IMR-90 (cell line): ENCODE results near the gene MUSTN1. TPM values are rescaled to one million over a fixed set of nuclear protein-coding genes. Genes with fewer than 3 reads are reported as not detected.

Experiments
- ATAC-seq: fragments of 200-7000 bp; cut with Tn5 transposase; 2 replicates; pipeline ENCODE4 v1.9.1; 2020; ENCODE audit warnings: low read depth, mild to moderate bottlenecking, moderate library complexity
- BruUV-seq: library from RNA; stranded (reverse); fragments of 400-500 nt; replicated peaks from 2 replicates; lab custom pipeline; 2021; lab: Mats Ljungman, UMichigan
- CTCF ChIA-PET: fragments of 300-600 bp; formaldehyde crosslinking; extraction: SDS; loops from one replicate; lab custom pipeline; 2021; ENCODE audit warnings: antibody characterized with exemption; lab: Yijun Ruan, JAX
- POLR2A ChIA-PET: fragments of 300-600 bp; sonication (Branson Sonifier 250); formaldehyde crosslinking; loops from one replicate; lab custom pipeline; 2022; ENCODE audit warnings: antibody characterized with exemption; ENCODE audit not compliant: unreplicated experiment; lab: Charles Lee
- DNase-seq: peaks from one replicate; pipeline ENCODE4 v3.0.0; 2013
- H2AFZ ChIP-seq: replicated peaks from 2 replicates; pipeline ENCODE3; 2013; ENCODE audit warnings: low read length, mild to moderate bottlenecking; ENCODE audit not compliant: poor library complexity
- H2AK5ac ChIP-seq: 2 replicates; pipeline ENCODE4 v1.6.1; 2013; ENCODE audit warnings: low read depth, low read length, inconsistent platforms
- H2AK9ac ChIP-seq: replicated peaks from 2 replicates; pipeline ENCODE3; 2013; ENCODE audit warnings: mild to moderate bottlenecking, low read depth, low read length, moderate library complexity; ENCODE audit not compliant: poor library complexity
- H2BK120ac ChIP-seq: 2 replicates; pipeline ENCODE4 v1.6.1; 2013; ENCODE audit warnings: low read depth, low read length, inconsistent platforms
- H2BK15ac ChIP-seq: 3 replicates; pipeline ENCODE4 v1.6.1; 2013; ENCODE audit warnings: low read depth, low read length, inconsistent platforms
- H2BK20ac ChIP-seq: 2 replicates; pipeline ENCODE4 v1.6.1; 2013; ENCODE audit warnings: low read depth, mild to moderate bottlenecking, inconsistent platforms, low read length, moderate library complexity
- H2BK5ac ChIP-seq: 2 replicates; pipeline ENCODE4 v1.6.1; 2013; ENCODE audit warnings: mild to moderate bottlenecking, low read depth, low read length, inconsistent platforms; ENCODE audit not compliant: poor library complexity, severe bottlenecking
- H3K14ac ChIP-seq: replicated peaks from 2 replicates; pipeline ENCODE4 v1.6.1; 2013; ENCODE audit warnings: low read depth, low read length, inconsistent platforms
- H3K18ac ChIP-seq: 2 replicates; pipeline ENCODE4 v1.6.1; 2013; ENCODE audit warnings: low read depth, low read length, control low read depth
- H3K23ac ChIP-seq: 2 replicates; pipeline ENCODE4 v1.6.1; 2013; ENCODE audit warnings: low read depth, low read length, inconsistent platforms
- H3K27ac ChIP-seq: 2 replicates; pipeline ENCODE4 v1.5.1; 2013; ENCODE audit warnings: mild to moderate bottlenecking, control low read depth, low read length; ENCODE audit not compliant: insufficient read depth
- H3K27me3 ChIP-seq: 2 replicates; pipeline ENCODE4 v1.6.1; 2013; ENCODE audit warnings: low read length; ENCODE audit not compliant: control insufficient read depth, insufficient read depth
- H3K36me3 ChIP-seq: 2 replicates; pipeline ENCODE4 v1.6.1; 2013; ENCODE audit warnings: low read length, mixed read lengths; ENCODE audit not compliant: control insufficient read depth, insufficient read depth
- H3K4ac ChIP-seq: 2 replicates; pipeline ENCODE4 v1.6.1; 2013; ENCODE audit warnings: low read depth, low read length, inconsistent platforms
- H3K4me1 ChIP-seq: 2 replicates; pipeline ENCODE4 v1.6.1; 2013; ENCODE audit warnings: low read length, mixed read lengths; ENCODE audit not compliant: control insufficient read depth, insufficient read depth
- H3K4me2 ChIP-seq: 2 replicates; pipeline ENCODE4 v1.6.1; 2013; ENCODE audit warnings: low read depth, mild to moderate bottlenecking, control low read depth, low read length, moderate library complexity
- H3K4me3 ChIP-seq: 2 replicates; pipeline ENCODE4 v1.5.1; 2013; ENCODE audit warnings: low read depth, mild to moderate bottlenecking, control low read depth, low read length, moderate library complexity; ENCODE audit not compliant: insufficient read depth
- H3K56ac ChIP-seq: 2 replicates; pipeline ENCODE4 v1.6.1; 2013; ENCODE audit warnings: low read length, inconsistent platforms; ENCODE audit not compliant: insufficient read depth; ENCODE audit errors: extremely low read depth
- H3K79me1 ChIP-seq, 2 experiments: 2 replicates each; pipeline ENCODE4 v1.6.1; 2013; ENCODE audit warnings: low read length in 2 of 2, inconsistent platforms in 1 of 2, low read depth in 1 of 2
- H3K9ac ChIP-seq: 2 replicates; pipeline ENCODE4 v1.6.1; 2013; ENCODE audit warnings: low read depth, low read length, control low read depth
- H3K9me1 ChIP-seq: 2 replicates; pipeline ENCODE4 v1.6.1; 2013; ENCODE audit warnings: low read length, inconsistent platforms; ENCODE audit not compliant: insufficient read depth
- H3K9me3 ChIP-seq: 2 replicates; pipeline ENCODE4 v1.6.1; 2013; ENCODE audit warnings: low read length; ENCODE audit not compliant: control insufficient read depth, insufficient read depth
- H4K20me1 ChIP-seq: 2 replicates; pipeline ENCODE4 v1.6.1; 2013; ENCODE audit warnings: low read length, inconsistent platforms; ENCODE audit not compliant: insufficient read depth
- H4K5ac ChIP-seq: 2 replicates; pipeline ENCODE4 v1.6.1; 2013; ENCODE audit warnings: mild to moderate bottlenecking, low read depth, low read length, control low read depth
- H4K8ac ChIP-seq, 2 experiments: 2 replicates each; pipeline ENCODE4 v1.6.1; 2013; ENCODE audit warnings: low read depth in 2 of 2, low read length in 2 of 2, control low read depth in 1 of 2, inconsistent platforms in 1 of 2
- H4K91ac ChIP-seq: 2 replicates; pipeline ENCODE4 v1.6.1; 2013; ENCODE audit warnings: low read depth, low read length, inconsistent platforms; ENCODE audit not compliant: insufficient read depth
- BHLHE40 ChIP-seq: fragments of 150-350 bp; IDR thresholded peaks from 2 replicates; pipeline ENCODE4 v1.6.1; 2016; ENCODE audit warnings: mild to moderate bottlenecking, low read depth, low read length
- CHD1 ChIP-seq: IDR thresholded peaks from 2 replicates; pipeline ENCODE4 v1.6.1; 2012; ENCODE audit warnings: low read depth, low read length, improper control_type of control experiment
- MAFK ChIP-seq: IDR thresholded peaks from 2 replicates; pipeline ENCODE4 v1.6.1; 2012; ENCODE audit warnings: low read depth, low read length, improper control_type of control experiment
- MAZ ChIP-seq: IDR thresholded peaks from 2 replicates; pipeline ENCODE4 v1.6.1; 2012; ENCODE audit warnings: low read depth, mild to moderate bottlenecking, low read length, improper control_type of control experiment, moderate library complexity, borderline replicate concordance
- POLR2A ChIP-seq: IDR thresholded peaks from 2 replicates; pipeline ENCODE4 v1.6.1; 2012; ENCODE audit warnings: mild to moderate bottlenecking, low read depth, low read length
- RAD21 ChIP-seq: IDR thresholded peaks from 2 replicates; pipeline ENCODE4 v1.6.1; 2012; ENCODE audit warnings: low read length, improper control_type of control experiment
- RCOR1 ChIP-seq: IDR thresholded peaks from 2 replicates; pipeline ENCODE4 v1.6.1; 2012; ENCODE audit warnings: mild to moderate bottlenecking, low read length, improper control_type of control experiment; ENCODE audit not compliant: insufficient replicate concordance
- RFX5 ChIP-seq: IDR thresholded peaks from 2 replicates; pipeline ENCODE4 v1.8.0; 2012; ENCODE audit warnings: low read depth, mild to moderate bottlenecking, low read length, moderate library complexity
- SMC3 ChIP-seq: fragments of 150-350 bp; IDR thresholded peaks from 2 replicates; pipeline ENCODE4 v1.6.1; 2016; ENCODE audit warnings: low read depth, mild to moderate bottlenecking, antibody characterized with exemption, low read length, moderate library complexity
- WGBS, 2 experiments: methylation state at CpG; one replicate each; pipeline versions ENCODE4 v1.1.5 to v1.1.7; 2013; ENCODE audit warnings: missing lambda C conversion rate in 2 of 2; ENCODE audit not compliant: insufficient read length in 1 of 2; ENCODE audit errors: extremely low coverage in 2 of 2; 5-methylcytosine and 5-hydroxymethylcytosine counted together
- dilution Hi-C: fragments of 300-500 bp; cut with HindIII; formaldehyde crosslinking; loops from one replicate; pipeline ENCODE4 v1.14.3; 2018; ENCODE audit warnings: low sequenced_read_pairs; ENCODE audit not compliant: unreplicated experiment
- in situ Hi-C: fragments of 300-500 bp; cut with MboI; formaldehyde crosslinking; loops from 3 replicates; pipeline ENCODE4 v1.14.3; 2019; ENCODE audit warnings: low sequenced_read_pairs, inconsistent platforms, mixed read lengths
- intact Hi-C: fragments of 100-400 bp; cut with micrococcal nuclease; formaldehyde crosslinking; loops from 2 replicates; pipeline ENCODE4 v1.10.0; 2022
- polyA plus RNA-seq, 3 experiments: library from polyadenylated mRNA; depleted of rRNA; stranded (reverse); fragments of >200 nt; gene quantifications; 2 replicates each; pipeline ENCODE4 v1.2.3, GENCODE V29; 2012; ENCODE audit warnings: low replicate concordance in 1 of 3
- total RNA-seq: library from RNA; depleted of rRNA; stranded (reverse); fragments of >200 nt; gene quantifications from 2 replicates; pipeline ENCODE4 v1.2.3, GENCODE V29; 2012
- TF ChIP-seq, protein P1 (sequence below): conservative IDR thresholded peaks from 2 replicates; pipeline ENCODE4 v1.5.1; 2012; ENCODE audit warnings: mild to moderate bottlenecking, low read depth, low read length, improper control_type of control experiment
- TF ChIP-seq, protein P2 (sequence below): fragments of 150-350 bp; IDR thresholded peaks from 2 replicates; pipeline ENCODE4 v1.6.1; 2017; ENCODE audit warnings: mild to moderate bottlenecking, antibody characterized with exemption, low read length, low read depth

The MUSTN1 gene
- total and polyA plus RNA-seq, 2 of the 4 experiments (the other 2 are of a cell fraction) = not detected

DNA sequence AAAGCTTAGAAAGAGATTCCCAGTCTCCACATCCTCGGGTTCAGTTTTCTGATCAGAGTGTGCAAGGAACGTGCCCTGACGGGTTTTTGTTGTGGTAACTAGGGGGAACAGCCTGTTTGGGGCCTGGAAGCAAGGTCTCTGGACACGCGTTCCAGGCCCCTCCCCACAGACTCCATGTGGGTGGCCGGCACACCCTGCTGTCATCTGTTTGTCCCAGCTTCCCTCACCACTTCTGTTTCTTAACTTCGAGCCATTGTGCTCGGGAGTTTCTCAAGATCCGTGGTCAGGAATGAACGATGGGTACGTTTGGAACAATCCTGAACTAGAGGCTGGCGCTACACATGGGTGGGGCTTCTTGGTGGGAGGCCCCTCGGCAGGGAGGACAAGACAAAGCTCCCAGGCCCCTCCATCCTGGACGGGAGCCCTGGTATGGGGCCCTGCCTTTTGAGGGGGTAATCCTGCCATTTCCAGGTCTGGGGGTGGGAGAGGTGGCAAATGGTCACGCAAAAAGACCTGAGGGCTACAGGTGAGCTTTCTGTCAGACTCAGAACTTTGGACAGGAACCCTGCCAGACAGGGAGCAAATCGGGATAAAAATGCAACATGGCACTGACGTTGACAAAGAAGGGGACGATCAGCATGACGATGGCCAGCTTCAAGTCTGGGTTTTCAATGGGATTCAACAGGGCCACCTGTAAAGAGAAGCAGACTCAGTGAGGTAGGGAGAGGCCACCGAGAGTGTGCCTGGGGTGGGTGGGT, 8.5 kb upstream of the MUSTN1 start:
- Histone ChIP-seq H2AFZ (no peak overlapping the region), H3K4me1 (peaks cover 4% of the 10 kb centered on the region; the same call in 1 of the 2 replicates), H2BK5ac (no peak overlapping the region), H3K18ac (no peak overlapping the region), H3K36me3 (peaks cover 15% of the 10 kb centered on the region), H3K4me3 (no peak overlapping the region), H3K27ac (no peak overlapping the region), H4K5ac (no peak overlapping the region), H3K4me2 (no peak overlapping the region), H2BK15ac (no peak overlapping the region), H3K23ac (no peak overlapping the region), H3K79me1 (no peaks in the 10 kb centered on the region; a peak in 1 of 4 replicates), H3K4ac (no peak overlapping the region), H4K8ac (no peak overlapping the region), H4K20me1 (no peaks in the 10 kb centered on the region; the same call in 1 of the 2 replicates), H3K27me3 (no peaks in the 10 kb centered on the region), H2AK5ac (no peak overlapping the region), H2BK120ac (no peak overlapping the region), H3K9me1 (peaks cover 4% of the 10 kb centered on the region; the same call in 1 of the 2 replicates), H2AK9ac (peak overlapping the region; percentile 71), H3K9ac (no peak overlapping the region), H3K9me3 (no peaks in the 10 kb centered on the region), H2BK20ac (no peak overlapping the region), H4K91ac (no peak overlapping the region), H3K14ac (no peak overlapping the region), H3K56ac (no peak overlapping the region)
- ATAC-seq (no peak), DNase-seq (no peak)
- no TSS peak for BruUV-seq
- ChIA-PET POLR2A (interaction anchor here (0.5 kb wide), 1 partner anchor 28 kb away, joined by 6 read pairs; no protein-coding TSS in a partner anchor), CTCF (no interaction called here)
- in situ Hi-C loops (no loop called here), intact Hi-C loops (no loop called here), dilution Hi-C loops (no loop called here)
- no peak for TF ChIP-seq POLR2A
- TF ChIP-seq RAD21 = no peak
- no peak for TF ChIP-seq SMC3
- no peak for TF ChIP-seq RCOR1
- no peak for TF ChIP-seq RFX5
- TF ChIP-seq, protein P1, sequence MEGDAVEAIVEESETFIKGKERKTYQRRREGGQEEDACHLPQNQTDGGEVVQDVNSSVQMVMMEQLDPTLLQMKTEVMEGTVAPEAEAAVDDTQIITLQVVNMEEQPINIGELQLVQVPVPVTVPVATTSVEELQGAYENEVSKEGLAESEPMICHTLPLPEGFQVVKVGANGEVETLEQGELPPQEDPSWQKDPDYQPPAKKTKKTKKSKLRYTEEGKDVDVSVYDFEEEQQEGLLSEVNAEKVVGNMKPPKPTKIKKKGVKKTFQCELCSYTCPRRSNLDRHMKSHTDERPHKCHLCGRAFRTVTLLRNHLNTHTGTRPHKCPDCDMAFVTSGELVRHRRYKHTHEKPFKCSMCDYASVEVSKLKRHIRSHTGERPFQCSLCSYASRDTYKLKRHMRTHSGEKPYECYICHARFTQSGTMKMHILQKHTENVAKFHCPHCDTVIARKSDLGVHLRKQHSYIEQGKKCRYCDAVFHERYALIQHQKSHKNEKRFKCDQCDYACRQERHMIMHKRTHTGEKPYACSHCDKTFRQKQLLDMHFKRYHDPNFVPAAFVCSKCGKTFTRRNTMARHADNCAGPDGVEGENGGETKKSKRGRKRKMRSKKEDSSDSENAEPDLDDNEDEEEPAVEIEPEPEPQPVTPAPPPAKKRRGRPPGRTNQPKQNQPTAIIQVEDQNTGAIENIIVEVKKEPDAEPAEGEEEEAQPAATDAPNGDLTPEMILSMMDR = no peak
- TF ChIP-seq, protein P2, sequence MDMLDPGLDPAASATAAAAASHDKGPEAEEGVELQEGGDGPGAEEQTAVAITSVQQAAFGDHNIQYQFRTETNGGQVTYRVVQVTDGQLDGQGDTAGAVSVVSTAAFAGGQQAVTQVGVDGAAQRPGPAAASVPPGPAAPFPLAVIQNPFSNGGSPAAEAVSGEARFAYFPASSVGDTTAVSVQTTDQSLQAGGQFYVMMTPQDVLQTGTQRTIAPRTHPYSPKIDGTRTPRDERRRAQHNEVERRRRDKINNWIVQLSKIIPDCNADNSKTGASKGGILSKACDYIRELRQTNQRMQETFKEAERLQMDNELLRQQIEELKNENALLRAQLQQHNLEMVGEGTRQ = no peak
- no peak for TF ChIP-seq MAFK
- no peak for TF ChIP-seq MAZ
- no peak for TF ChIP-seq BHLHE40
- TF ChIP-seq CHD1 = no peak
- 84% methylated on average over 7 of the region's 20 CpGs; no CpG with 5 or more reads in 1 of the 2 experiments for WGBS, 2 experiments
